NCI-H2107 (cell line): ENCODE data around the gene NPAP1.
"Not testable (repeated sequence)": the region's sequence is repeated elsewhere in the genome, so short reads cannot be mapped to it uniquely, and the experiment has no call there.

Experiments used
- DNase-seq: peaks from one replicate; lab custom pipeline; 2025; lab: John Stamatoyannopoulos, UW

Gene NPAP1, protein sequence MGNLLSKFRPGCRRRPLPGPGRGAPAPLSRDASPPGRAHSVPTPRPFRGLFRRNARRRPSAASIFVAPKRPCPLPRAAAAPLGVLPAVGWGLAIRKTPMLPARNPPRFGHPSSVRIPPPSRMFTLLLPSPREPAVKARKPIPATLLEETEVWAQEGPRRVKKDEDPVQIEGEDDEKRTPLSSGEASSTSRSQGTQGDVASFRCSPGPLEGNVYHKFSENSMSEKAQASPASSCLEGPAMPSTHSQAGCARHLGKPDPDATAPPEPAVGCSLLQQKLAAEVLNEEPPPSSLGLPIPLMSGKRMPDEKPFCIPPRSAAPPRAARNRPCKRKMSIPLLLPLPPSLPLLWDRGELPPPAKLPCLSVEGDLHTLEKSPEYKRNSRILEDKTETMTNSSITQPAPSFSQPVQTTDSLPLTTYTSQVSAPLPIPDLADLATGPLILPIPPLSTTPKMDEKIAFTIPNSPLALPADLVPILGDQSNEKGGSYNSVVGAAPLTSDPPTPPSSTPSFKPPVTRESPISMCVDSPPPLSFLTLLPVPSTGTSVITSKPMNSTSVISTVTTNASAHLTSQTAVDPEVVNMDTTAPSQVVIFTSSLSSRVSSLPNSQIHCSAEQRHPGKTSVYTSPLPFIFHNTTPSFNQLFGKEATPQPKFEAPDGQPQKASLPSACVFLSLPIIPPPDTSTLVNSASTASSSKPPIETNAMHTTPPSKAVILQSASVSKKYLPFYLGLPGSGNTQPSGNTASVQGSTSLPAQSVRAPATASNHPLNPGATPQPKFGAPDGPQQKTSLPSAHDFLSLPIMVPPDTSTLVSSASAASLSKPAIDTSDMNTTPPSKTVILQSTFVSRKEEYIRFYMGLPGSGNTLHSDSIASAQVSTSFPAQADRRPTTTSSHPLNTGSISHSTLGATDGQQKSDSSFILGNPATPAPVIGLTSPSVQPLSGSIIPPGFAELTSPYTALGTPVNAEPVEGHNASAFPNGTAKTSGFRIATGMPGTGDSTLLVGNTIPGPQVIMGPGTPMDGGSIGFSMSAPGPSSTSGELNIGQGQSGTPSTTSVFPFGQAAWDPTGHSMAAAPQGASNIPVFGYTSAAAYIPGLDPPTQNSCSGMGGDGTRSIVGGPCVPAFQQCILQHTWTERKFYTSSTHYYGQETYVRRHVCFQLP

GRCh38 chr15:24675332-24676144 is at the start of gene NPAP1:
Gene NPAP1 (plus strand): TSS chr15:24675775. CDS start chr15:24675868, 93 bp downstream.
- no peak for DNase-seq

GRCh38 chr15:24627443-24627842 is 48.1 kb upstream of the NPAP1 start:
- no peak for DNase-seq

GRCh38 chr15:24633082-24633481 is 42.5 kb upstream of the NPAP1 start:
- DNase-seq = no peak

- not testable (repeated sequence) for DNase-seq
Observed at GRCh38 chr15:24639412-24639811, 36.2 kb upstream of the NPAP1 start.

DNA sequence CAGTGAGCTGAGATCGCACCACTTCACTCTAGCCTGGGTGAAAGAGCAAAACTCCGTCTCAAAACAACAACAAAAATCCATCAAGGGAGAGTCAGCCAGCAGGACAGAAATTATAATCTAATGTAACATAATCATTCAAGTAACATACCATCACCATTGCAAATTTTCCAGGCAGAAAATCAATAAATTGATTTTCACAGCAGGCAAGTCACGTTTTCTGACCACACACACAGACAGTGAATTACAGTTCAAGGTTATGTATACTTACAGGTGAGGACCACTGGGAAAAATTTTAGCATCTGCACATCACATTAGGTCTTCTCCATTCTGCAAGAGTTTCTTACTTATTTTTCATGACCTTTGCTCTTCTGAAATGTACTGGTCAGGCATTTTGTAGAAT is 29.9 kb upstream of the NPAP1 start:
- no peak for DNase-seq

DNA sequence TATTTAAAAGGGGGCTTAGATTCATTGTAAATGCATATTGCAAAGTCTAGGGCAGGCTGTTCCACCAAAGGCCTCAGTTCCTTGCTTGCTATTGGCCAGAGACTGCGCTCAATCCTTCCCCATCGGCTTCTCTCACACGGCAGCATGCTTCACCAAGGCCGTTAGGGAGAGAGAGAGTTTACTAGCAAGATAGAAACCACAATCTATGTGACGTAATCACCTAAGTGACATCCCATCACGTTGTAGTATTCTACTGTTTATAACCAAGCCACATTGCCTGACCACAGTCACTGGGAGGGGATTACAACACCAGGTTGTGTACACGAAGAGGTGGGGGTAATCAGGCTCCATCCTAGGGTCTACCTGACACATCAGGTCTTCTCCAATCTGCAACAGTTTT is 16.0 kb upstream of the NPAP1 start:
- no peak for DNase-seq

GRCh38 chr15:24662991-24663390 is 12.6 kb upstream of the NPAP1 start:
- DNase-seq = no peak

DNA sequence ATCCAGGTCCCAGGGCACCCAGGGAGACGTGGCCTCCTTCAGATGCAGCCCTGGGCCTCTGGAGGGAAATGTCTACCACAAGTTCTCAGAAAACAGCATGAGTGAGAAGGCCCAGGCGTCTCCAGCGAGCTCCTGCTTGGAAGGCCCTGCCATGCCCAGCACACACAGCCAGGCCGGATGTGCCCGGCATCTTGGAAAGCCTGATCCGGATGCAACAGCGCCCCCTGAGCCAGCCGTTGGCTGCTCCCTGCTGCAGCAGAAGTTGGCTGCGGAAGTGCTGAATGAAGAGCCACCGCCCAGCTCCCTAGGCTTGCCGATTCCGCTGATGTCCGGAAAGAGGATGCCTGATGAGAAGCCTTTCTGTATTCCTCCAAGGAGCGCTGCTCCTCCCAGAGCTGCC is 856 bp downstream of the NPAP1 start:
- DNase-seq = no peak

DNA sequence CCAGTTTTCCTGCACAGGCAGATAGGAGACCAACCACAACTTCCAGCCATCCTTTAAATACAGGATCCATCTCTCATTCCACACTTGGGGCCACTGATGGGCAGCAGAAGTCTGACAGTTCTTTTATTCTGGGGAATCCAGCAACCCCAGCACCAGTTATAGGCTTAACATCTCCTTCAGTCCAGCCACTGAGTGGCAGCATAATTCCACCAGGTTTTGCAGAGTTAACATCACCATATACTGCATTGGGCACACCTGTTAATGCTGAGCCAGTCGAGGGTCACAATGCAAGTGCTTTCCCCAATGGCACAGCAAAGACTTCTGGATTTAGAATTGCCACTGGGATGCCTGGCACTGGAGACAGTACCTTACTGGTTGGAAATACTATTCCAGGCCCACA is 2.9 kb downstream of the NPAP1 start:
- DNase-seq = no peak

GRCh38 chr15:24682002-24682401 is 6.4 kb downstream of the NPAP1 start:
- DNase-seq = no peak

GRCh38 chr15:24682905-24683304 is 7.3 kb downstream of the NPAP1 start:
- DNase-seq = not testable (repeated sequence)

DNA sequence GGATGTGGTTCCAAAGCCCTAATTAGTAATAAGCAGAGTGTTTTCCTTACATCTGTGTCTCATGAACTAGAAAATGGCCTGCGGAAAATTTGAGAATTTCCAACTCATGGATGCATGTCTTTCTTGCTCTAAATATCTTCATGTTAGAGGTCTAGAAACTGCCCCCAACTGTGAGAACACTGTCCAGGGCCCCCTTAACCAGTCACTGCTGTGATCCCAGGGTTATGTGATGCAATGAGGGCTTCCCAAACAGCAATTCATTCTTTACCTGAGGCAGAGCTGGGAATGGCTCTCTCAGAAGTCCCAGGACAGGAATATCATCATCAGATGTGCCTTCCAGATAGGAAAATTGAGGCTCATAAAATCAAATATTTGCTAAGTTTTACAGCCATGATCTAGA is 8.2 kb downstream of the NPAP1 start:
- DNase-seq = no peak

GRCh38 chr15:24684313-24684712 is 8.7 kb downstream of the NPAP1 start:
- no peak for DNase-seq

DNA sequence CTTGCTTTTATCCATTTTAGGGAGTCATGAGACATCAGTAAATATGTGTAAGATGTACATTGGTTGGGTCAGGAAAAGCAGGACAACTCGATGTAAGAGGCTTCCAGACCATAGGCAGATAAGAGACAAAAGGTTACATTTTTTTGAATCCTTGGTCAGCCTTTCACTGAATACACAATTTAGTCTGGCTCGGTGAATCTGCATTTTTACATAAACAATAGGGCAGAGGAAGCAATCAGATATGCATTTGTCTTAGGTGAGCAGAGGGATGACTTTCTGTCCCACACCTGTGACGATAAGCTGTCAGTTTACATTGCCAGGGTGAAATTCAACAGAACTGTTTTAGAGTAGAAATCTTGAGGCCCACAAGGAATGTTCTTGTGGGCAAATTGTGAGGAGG is 20.6 kb downstream of the NPAP1 start:
- DNase-seq = no peak

- no peak for DNase-seq
Observed at GRCh38 chr15:24696842-24697241, 21.3 kb downstream of the NPAP1 start.

- no peak for DNase-seq
Observed at GRCh38 chr15:24718289-24719082, 42.9 kb downstream of the NPAP1 start.

DNA sequence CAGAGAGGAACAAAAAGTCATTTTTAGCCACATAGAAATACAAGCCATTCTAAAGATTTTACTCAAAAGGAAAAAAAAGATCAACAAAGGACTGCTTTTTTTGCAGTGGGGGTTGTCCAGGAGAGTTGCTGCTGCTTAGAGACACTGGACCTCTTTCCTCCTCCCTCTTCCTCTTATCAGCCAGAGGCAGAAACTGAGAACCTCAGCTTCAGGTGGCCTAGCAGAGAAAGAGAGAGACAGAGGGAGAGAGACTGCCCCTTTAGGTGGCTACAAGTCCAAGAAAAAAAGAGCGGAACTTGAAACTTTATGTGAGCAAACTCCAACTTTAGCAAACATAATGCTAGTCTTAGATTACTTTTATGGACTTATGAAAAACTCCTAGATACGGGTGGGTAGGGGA is 54.2 kb downstream of the NPAP1 start:
- no peak for DNase-seq
